Keratinocyte (primary cell): ENCODE measurements around the gene EXOC4. TPM values are rescaled to one million over a fixed set of nuclear protein-coding genes. Genes with fewer than 3 reads are reported as not detected.

Experiments used
- DNase-seq: peaks from one replicate; pipeline ENCODE4 v3.0.0-alpha.2; 2011; ENCODE audit warnings: low read depth, missing footprints, low spot score
- FAIRE-seq: peaks from 2 replicates; lab custom pipeline; 2011; peaks lifted over from hg19 to GRCh38; lab: Jason Lieb, UNC
- H2AFZ ChIP-seq: 2 replicates; pipeline ENCODE4 v1.6.0; 2012; ENCODE audit warnings: low read length, control low read depth, inconsistent platforms; ENCODE audit not compliant: control insufficient read depth
- H3K27ac ChIP-seq: 2 replicates; pipeline ENCODE4 v1.5.1; 2011; ENCODE audit warnings: low read length; ENCODE audit not compliant: control insufficient read depth, insufficient read depth
- H3K27me3 ChIP-seq: 3 replicates; pipeline ENCODE4 v1.6.0; 2011; ENCODE audit warnings: low read length; ENCODE audit not compliant: control insufficient read depth, insufficient read depth; ENCODE audit errors: extremely low read depth
- H3K36me3 ChIP-seq, 2 experiments: 2 replicates in 1 of 2; 3 replicates in 1 of 2; pipeline ENCODE4 v1.5.1; 2011; ENCODE audit warnings: low read length in 2 of 2, mild to moderate bottlenecking in 1 of 2; ENCODE audit not compliant: control insufficient read depth in 2 of 2, insufficient read depth in 2 of 2; ENCODE audit errors: extremely low read depth in 1 of 2
- H3K4me1 ChIP-seq: 3 replicates; pipeline ENCODE4 v1.5.1; 2011; ENCODE audit warnings: low read length; ENCODE audit not compliant: control insufficient read depth, insufficient read depth; ENCODE audit errors: extremely low read depth
- H3K4me2 ChIP-seq: 3 replicates; pipeline ENCODE4 v1.6.0; 2011; ENCODE audit warnings: low read depth, low read length; ENCODE audit not compliant: control insufficient read depth, insufficient read depth; ENCODE audit errors: extremely low read depth
- H3K4me3 ChIP-seq, 3 experiments: fragments of 200-600 bp in 1 of 3; sonication (generic) in 1 of 3; 2 replicates in 2 of 3; 3 replicates in 1 of 3; pipeline ENCODE4 v1.5.1; 2011 to 2016; ENCODE audit warnings: low read length in 3 of 3, mild to moderate bottlenecking in 3 of 3, control low read depth in 2 of 3, inconsistent platforms in 1 of 3, low read depth in 1 of 3, mixed read lengths in 1 of 3, mixed run types in 1 of 3, moderate library complexity in 1 of 3; ENCODE audit not compliant: control insufficient read depth in 2 of 3, insufficient read depth in 2 of 3; ENCODE audit errors: extremely low read depth in 1 of 3
- H3K79me2 ChIP-seq: 2 replicates; pipeline ENCODE4 v1.6.0; 2012; ENCODE audit warnings: low read length; ENCODE audit not compliant: control insufficient read depth, insufficient read depth
- H3K9ac ChIP-seq: 3 replicates; pipeline ENCODE4 v1.6.0; 2011; ENCODE audit warnings: low read length; ENCODE audit not compliant: control insufficient read depth, insufficient read depth; ENCODE audit errors: extremely low read depth
- H3K9me1 ChIP-seq: 3 replicates; pipeline ENCODE4 v1.6.0; 2011; ENCODE audit warnings: low read length; ENCODE audit not compliant: control insufficient read depth, insufficient read depth; ENCODE audit errors: extremely low read depth
- H3K9me3 ChIP-seq: 2 replicates; pipeline ENCODE4 v1.5.1; 2012; ENCODE audit warnings: low read depth, low read length; ENCODE audit not compliant: control insufficient read depth
- H4K20me1 ChIP-seq: 3 replicates; pipeline ENCODE4 v1.6.0; 2011; ENCODE audit warnings: low read length; ENCODE audit not compliant: control insufficient read depth, insufficient read depth; ENCODE audit errors: extremely low read depth
- CTCF ChIP-seq, 3 experiments: IDR thresholded peaks in 1 of 3; conservative IDR thresholded peaks in 1 of 3; optimal IDR thresholded peaks in 1 of 3; 2 replicates in 2 of 3; 3 replicates in 1 of 3; pipeline versions ENCODE3 to v1.5.1; 2011; ENCODE audit warnings: low read length in 3 of 3, mild to moderate bottlenecking in 3 of 3, moderate library complexity in 2 of 3, control low read depth in 1 of 3, inconsistent platforms in 1 of 3; ENCODE audit not compliant: insufficient read depth in 2 of 3; ENCODE audit errors: extremely low read depth in 1 of 3
- EZH2 ChIP-seq: IDR thresholded peaks from one replicate; pipeline ENCODE4 v1.6.1; 2012; ENCODE audit warnings: inconsistent platforms, mild to moderate bottlenecking, low read length, moderate library complexity
- dilution Hi-C: fragments of 300-500 bp; cut with MboI; formaldehyde crosslinking; loops from one replicate; pipeline ENCODE4 v1.7.0; 2020; ENCODE audit warnings: low sequenced_read_pairs; ENCODE audit not compliant: extremely low pct_ligation_motif_present
- polyA plus RNA-seq, 5 experiments: library from polyadenylated mRNA; depleted of rRNA in 3 of 5; stranded (reverse) in 3 of 5; stranded (forward) in 1 of 5; unstranded in 1 of 5; fragments of >200 nt; gene quantifications; 1 replicate in 1 of 5; 2 replicates in 3 of 5; 3 replicates in 1 of 5; pipeline versions ENCODE4 v1.2.1 to v1.2.3, GENCODE V29; 2011 to 2012; ENCODE audit warnings: missing spikeins in 2 of 5, low read depth in 1 of 5, low replicate concordance in 1 of 5

Gene EXOC4
- polyA plus RNA-seq, 1 donor (not counting 4 experiments of a cell fraction or from before 2014, with no cell fraction given) = 52.6 TPM

- no peaks in the 10 kb centered on the region for H4K20me1 ChIP-seq
- no peaks in the 10 kb centered on the region for H3K9me3 ChIP-seq
- dilution Hi-C loops = no loop called here
- H3K4me1 ChIP-seq = no peaks in the 10 kb centered on the region
- H3K36me3 ChIP-seq = no peaks in the 10 kb centered on the region
- H3K4me3 ChIP-seq = no peak overlapping the region
- no peaks in the 10 kb centered on the region for H3K27me3 ChIP-seq
- no peaks in the 10 kb centered on the region for H3K9me1 ChIP-seq
- FAIRE-seq (no peak), DNase-seq (no peak)
- H3K4me2 ChIP-seq = no peak overlapping the region
- no peak overlapping the region for H3K9ac ChIP-seq
- no peaks in the 10 kb centered on the region for H3K79me2 ChIP-seq
- no peak overlapping the region for H3K27ac ChIP-seq
- TF ChIP-seq CTCF (optimal IDR thresholded peaks at IDR 0.05 in 1 of 3, IDR thresholded peaks at IDR 0.05 in 1 of 3, conservative IDR thresholded peaks at IDR 0.05 in 1 of 3; ENCODE audit: extremely low read depth in 1 of 3, insufficient read depth in 2 of 3, low read length in 3 of 3) = no peak
- TF ChIP-seq EZH2 = no peak
- no peak overlapping the region for H2AFZ ChIP-seq
Measured at GRCh38 chr7:133412942-133413341, 160.1 kb downstream of the EXOC4 start.

GRCh38 chr7:133419041-133419440, 166.2 kb downstream of the EXOC4 start:
- Histone ChIP-seq H3K9me1 (no peaks in the 10 kb centered on the region), H3K36me3 (no peaks in the 10 kb centered on the region), H3K9ac (no peak overlapping the region), H3K4me3 (no peak overlapping the region), H4K20me1 (peaks cover 3% of the 10 kb centered on the region), H3K4me1 (no peaks in the 10 kb centered on the region), H3K27ac (no peak overlapping the region), H3K79me2 (no peaks in the 10 kb centered on the region), H3K27me3 (no peaks in the 10 kb centered on the region), H3K4me2 (no peak overlapping the region), H2AFZ (no peak overlapping the region), H3K9me3 (no peaks in the 10 kb centered on the region)
- no peak for DNase-seq
- TF ChIP-seq CTCF (optimal IDR thresholded peaks at IDR 0.05 in 1 of 3, IDR thresholded peaks at IDR 0.05 in 1 of 3, conservative IDR thresholded peaks at IDR 0.05 in 1 of 3; ENCODE audit: extremely low read depth in 1 of 3, insufficient read depth in 2 of 3, low read length in 3 of 3) = no peak
- no peak for TF ChIP-seq EZH2
- dilution Hi-C loops = no loop called here
- FAIRE-seq = no peak
